Hair follicular keratinocyte (primary cell): ENCODE results near the gene FUT9. TPM values are rescaled to one million over a fixed set of nuclear protein-coding genes. Genes with fewer than 3 reads are reported as not detected.

Experiments used
- total RNA-seq: library from RNA; depleted of rRNA; stranded (reverse); fragments of >200 nt; gene quantifications from 2 replicates; pipeline ENCODE4 v1.2.3, GENCODE V29; 2015

The FUT9 gene
- total RNA-seq, result not detected in 2 replicates

DNA sequence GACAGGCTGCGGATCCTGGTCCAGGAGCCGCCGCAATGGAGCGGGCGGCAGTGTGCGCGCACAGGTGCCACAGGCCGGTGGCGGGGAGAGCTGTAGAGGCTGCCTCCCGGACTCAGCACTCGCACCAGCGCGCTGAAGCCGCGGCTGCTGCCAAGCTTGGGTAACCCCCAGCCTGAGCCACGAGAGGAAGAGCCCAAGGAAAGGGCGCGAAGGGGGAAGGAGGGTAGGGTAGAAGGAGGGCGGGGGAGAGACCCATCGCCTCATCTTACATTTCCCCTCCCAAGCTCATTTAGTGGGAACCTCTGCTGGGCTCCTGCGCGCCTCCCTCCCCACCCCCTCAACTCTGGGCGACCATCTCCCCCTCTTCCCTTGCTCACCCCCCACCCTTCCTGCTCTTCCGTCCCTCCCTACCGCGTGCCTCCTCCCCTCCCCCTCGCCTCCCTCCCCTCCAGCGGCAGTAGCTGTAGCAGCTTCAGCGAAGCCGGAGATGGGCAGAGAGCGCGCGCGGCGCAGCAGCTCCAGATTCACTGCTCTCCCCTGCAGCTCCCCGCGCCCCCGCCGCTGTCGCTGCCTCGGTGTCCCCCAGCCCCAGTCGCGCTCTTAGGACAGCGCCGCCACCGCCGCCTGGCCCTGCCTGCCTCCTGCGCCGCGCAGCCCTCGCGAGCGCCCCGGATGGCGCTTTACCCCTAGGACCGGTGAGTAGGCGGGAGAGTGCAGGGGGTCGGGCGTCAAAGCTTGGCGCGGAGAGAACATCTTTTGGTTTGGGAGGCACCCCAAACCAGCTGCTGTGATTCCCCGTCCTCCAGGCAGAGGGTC, at the start of gene FUT9:
FUT9 (plus strand) TSS at position 457 of the 816 bp plus-strand sequence. CDS start 187,182 bp downstream, outside the sequence.

